Panc1 (cell line): ENCODE results near the gene MRE11.

Experiments
- POLR2AphosphoS5 ChIP-seq: IDR thresholded peaks from 2 replicates; pipeline ENCODE4 v1.6.1; 2012; ENCODE audit warnings: mild to moderate bottlenecking, low read depth, low read length, moderate library complexity
- SIN3A ChIP-seq: IDR thresholded peaks from 2 replicates; pipeline ENCODE4 v1.6.1; 2012; ENCODE audit warnings: low read depth, mild to moderate bottlenecking, low read length, moderate library complexity, borderline replicate concordance; ENCODE audit not compliant: insufficient read depth
- TCF7L2 ChIP-seq: IDR thresholded peaks from 2 replicates; pipeline ENCODE4 v1.6.1; 2011; ENCODE audit warnings: mild to moderate bottlenecking, low read depth, low read length, inconsistent platforms
- TF ChIP-seq, protein P1 (sequence below): fragments of 450-650 bp; IDR thresholded peaks from 2 replicates; pipeline ENCODE4 v1.5.1; 2017; ENCODE audit warnings: mild to moderate bottlenecking
- TF ChIP-seq, protein P2 (sequence below), 2 experiments: IDR thresholded peaks; 2 replicates each; pipeline ENCODE4 v1.6.1; 2011 to 2012; ENCODE audit warnings: low read depth in 2 of 2, control low read depth in 1 of 2, low read length in 1 of 2, mild to moderate bottlenecking in 1 of 2, moderate library complexity in 1 of 2; ENCODE audit not compliant: insufficient read depth in 1 of 2

DNA sequence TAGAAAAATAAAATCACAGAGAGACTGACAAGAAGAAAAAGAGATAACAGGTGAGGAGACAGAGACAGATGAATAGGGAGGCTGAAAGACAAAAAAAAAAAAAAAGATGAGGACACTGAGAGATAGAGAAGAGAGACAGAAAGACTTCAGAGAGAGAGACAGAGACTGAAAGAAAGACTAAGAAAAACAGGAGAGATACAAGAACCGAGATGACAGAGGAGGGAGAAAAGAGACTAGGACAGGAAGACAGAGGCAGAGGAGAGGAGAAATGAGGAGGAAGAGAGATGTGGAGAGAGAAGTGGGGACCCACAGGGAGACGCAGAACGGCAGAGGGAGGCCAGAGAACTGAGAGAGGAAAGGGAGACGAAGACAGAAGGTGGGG, 93.2 kb downstream of the MRE11 start:
- TF ChIP-seq, protein P1, sequence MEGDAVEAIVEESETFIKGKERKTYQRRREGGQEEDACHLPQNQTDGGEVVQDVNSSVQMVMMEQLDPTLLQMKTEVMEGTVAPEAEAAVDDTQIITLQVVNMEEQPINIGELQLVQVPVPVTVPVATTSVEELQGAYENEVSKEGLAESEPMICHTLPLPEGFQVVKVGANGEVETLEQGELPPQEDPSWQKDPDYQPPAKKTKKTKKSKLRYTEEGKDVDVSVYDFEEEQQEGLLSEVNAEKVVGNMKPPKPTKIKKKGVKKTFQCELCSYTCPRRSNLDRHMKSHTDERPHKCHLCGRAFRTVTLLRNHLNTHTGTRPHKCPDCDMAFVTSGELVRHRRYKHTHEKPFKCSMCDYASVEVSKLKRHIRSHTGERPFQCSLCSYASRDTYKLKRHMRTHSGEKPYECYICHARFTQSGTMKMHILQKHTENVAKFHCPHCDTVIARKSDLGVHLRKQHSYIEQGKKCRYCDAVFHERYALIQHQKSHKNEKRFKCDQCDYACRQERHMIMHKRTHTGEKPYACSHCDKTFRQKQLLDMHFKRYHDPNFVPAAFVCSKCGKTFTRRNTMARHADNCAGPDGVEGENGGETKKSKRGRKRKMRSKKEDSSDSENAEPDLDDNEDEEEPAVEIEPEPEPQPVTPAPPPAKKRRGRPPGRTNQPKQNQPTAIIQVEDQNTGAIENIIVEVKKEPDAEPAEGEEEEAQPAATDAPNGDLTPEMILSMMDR, result no peak
- TF ChIP-seq POLR2AphosphoS5, result no peak
- TF ChIP-seq SIN3A, result no peak
- no peak for TF ChIP-seq TCF7L2
- TF ChIP-seq, protein P2, sequence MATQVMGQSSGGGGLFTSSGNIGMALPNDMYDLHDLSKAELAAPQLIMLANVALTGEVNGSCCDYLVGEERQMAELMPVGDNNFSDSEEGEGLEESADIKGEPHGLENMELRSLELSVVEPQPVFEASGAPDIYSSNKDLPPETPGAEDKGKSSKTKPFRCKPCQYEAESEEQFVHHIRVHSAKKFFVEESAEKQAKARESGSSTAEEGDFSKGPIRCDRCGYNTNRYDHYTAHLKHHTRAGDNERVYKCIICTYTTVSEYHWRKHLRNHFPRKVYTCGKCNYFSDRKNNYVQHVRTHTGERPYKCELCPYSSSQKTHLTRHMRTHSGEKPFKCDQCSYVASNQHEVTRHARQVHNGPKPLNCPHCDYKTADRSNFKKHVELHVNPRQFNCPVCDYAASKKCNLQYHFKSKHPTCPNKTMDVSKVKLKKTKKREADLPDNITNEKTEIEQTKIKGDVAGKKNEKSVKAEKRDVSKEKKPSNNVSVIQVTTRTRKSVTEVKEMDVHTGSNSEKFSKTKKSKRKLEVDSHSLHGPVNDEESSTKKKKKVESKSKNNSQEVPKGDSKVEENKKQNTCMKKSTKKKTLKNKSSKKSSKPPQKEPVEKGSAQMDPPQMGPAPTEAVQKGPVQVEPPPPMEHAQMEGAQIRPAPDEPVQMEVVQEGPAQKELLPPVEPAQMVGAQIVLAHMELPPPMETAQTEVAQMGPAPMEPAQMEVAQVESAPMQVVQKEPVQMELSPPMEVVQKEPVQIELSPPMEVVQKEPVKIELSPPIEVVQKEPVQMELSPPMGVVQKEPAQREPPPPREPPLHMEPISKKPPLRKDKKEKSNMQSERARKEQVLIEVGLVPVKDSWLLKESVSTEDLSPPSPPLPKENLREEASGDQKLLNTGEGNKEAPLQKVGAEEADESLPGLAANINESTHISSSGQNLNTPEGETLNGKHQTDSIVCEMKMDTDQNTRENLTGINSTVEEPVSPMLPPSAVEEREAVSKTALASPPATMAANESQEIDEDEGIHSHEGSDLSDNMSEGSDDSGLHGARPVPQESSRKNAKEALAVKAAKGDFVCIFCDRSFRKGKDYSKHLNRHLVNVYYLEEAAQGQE (IDR thresholded peaks at IDR 0.05; ENCODE audit: insufficient read depth in 1 of 2, low read depth in 2 of 2, low read length in 1 of 2), result no peak
